NAMALWA (cell line): ENCODE data around the gene KHNYN.

Source experiments
- DNase-seq: peaks from one replicate; pipeline ENCODE4 v3.0.0-alpha.2; 2015; ENCODE audit warnings: low spot score

KHNYN gene

DNA sequence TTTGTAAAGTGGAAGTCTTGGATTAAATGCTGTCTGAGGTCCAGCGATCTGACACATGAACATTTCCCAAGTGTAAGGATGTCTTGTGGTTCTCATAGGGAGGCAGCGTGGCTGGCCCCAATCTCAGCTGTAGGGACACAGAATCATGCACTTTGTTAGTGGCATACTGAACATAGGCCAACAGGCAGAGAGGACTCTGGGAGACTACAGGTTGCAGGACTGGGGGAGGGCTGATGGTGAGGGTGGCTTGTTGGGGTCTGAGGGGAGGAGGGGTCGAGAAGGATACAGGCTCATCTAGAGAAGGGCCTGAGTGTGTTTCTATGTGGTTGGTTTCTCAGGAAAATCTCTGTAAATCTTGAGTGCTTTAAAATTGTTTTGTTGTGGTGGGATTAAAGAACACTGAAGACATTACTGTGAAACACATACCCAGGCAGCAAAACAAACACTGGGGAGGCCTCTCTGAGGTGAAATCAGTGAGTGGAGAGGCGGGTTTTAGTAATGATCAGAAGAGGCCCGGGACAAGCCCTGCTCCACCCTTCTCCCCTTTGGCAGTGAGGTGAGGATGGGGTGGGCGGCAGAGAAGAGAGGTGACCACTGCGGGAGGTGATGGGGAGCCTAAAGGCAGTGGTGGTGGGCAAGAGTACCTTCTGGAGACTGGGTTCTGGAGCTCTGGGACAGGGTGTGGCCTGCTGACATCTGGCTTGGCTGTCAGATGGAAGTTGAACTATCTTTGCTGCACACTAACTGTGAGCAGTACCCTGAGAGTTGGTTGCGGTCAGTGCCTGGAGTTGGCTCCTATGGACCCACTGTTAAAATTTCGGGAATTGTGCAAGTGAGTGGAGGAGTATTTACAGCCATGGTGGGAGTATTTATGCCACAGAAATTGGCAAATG lies 27.7 kb upstream of the KHNYN start:
- DNase-seq = no peak

DNA sequence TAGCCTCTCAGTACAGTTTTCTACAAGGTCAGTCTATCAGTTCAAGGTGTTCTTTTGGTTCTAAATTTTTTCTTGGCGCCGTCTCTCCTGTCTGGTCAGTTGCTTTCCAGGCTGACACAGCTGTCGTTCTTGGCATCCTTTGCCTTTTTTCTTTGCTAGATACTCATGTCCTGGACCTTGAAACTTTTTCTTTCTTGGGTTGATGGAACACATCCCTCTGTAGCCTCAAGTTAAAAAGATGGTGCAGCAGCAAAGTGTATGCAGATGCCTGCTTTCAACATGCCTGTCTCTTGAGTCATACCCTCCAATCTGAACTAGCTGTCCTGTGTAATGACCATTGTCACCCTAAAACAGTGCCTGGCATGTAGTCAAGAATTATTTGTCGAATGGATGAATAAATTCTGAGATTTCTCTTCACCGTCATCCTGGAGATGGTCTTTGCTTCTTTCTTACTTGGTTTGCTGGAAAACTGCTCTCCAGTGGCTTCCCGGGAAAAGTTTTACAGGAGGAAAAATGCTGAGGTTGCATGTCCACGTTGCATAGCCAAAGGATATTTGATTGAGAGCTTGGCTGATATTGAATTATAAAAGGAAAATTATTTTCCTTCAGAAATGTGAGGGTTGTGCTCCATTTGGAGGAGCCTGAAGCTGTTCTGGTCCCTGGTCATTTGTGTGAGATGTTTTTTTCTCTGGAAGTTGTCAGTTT lies 26.3 kb upstream of the KHNYN start:
- no peak for DNase-seq

DNA sequence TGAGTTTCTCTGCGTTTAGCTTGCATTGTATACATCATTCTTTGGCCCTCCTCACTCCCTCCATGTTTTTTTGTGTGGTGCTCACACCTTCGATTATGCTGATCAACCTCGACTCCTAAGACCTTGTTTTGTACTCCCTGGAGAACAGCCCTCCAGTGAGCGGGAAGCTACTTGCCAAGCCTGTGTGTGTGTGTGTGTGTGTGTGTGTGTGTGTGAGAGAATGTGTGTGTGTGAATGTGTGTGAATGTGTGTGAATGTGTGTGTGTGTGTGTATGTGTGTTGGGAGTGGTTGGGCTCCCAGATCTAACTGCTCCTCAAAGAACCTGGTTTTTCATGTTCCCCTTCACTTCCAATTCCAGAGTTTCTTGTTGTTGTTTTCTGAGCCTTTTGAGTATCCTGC lies 24.9 kb upstream of the KHNYN start:
- DNase-seq = no peak

DNA sequence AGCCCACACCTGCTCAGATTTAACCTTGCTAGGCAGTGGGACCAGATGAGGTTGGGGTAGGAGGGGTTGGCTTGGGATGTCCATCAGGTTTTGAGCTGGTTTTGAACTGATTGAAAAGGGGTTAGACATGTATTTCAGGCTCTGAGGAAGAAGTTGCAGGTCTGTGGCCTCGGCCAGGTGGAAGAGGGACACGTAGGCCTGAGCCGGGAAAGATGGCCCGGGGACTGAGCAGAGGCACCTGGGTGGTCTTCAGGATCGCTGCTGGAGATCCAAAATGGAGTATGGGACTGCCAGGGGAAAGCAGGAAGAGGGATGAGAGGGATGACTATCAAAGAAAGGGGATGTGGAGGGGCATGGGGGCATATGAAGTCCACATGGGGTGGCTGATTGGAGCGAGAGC lies 23.3 kb upstream of the KHNYN start:
- no peak for DNase-seq

DNA sequence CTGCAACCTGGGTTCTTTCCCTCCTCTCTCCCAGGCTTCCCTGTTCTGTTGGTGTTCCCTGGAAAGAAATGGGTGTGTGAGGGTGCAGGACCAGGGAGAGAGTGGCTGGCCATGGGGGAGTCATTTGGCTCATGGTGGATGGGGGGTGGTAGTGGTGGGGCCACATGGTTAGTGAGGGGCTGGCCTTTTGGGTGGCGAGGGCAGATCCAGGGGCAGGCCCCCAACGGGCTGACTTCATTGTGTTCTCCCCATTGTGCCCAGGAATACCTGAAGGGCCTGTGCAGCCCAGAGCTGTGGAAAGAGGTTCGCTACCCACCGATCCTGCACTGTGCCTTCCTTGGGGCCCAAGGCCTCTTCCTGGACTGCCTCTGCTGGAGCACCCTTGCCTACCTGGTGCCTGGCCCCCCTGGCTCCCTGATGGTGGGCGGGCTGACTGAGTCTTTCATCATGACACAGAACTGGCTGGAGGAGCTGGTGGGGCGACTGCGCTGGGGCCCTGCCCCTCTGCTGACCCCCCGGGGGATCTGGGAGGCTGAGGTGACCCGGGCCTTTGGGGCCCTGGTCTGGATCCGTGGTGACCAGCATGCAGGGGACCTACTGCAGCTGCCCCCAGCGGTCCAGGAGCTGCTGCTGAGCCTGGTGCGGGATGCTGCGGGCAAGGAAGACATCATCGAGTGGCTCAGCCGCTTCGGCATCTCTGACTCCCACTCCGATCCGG lies 22.0 kb upstream of the KHNYN start:
- DNase-seq = no peak

DNA sequence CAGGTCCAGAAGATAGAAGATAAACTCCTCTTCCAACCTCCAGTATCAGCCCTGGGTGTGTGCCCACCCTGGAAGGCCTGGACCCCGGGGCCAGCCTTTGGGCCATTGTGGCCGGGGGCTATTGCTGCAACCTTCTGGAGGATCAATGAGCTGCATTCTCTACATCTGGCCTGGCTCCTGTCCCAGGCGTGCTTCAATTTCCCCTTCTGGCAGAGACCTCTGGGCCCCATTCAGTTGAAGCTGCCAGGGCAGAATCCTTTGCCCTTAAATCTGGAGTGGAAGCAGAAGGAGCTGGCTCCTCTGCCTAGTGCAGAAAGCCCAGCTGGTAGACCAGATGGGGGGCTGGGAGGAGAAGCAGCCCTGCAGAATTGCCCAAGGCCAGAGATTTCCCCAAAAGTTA lies 21.0 kb upstream of the KHNYN start:
- no peak for DNase-seq

DNA sequence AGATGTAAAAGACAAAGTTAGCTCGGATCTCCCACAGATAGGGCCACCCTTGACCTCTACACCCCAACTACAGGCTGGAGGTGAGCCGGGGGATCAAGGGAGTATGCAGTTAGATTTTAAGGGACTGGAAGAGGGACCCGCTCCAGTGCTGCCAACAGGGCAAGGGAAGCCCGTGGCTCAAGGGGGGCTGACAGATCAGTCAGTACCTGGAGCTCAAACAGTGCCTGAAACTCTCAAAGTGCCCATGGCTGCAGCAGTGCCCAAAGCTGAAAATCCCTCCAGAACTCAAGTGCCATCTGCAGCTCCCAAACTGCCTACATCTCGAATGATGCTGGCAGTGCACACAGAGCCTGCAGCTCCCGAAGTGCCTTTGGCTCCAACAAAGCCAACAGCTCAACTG lies 20.6 kb upstream of the KHNYN start:
- DNase-seq = no peak

DNA sequence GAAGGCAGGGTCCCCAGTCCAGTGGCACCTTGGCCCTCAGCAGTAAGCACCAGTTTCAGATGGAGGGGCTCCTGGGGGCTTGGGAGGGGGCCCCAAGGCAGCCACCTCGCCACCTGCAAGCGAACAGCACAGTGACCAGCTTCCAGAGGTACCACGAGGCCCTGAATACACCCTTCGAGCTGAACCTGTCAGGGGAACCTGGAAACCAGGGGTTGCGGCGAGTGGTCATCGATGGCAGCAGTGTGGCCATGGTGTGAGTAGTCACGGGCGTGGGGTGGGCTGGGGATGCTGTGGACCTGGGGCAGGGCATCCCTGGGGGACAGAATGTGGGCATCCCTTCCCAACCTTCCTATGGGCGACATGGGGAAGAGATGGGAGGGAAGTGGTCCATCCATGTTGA lies 19.8 kb upstream of the KHNYN start:
- DNase-seq = no peak

DNA sequence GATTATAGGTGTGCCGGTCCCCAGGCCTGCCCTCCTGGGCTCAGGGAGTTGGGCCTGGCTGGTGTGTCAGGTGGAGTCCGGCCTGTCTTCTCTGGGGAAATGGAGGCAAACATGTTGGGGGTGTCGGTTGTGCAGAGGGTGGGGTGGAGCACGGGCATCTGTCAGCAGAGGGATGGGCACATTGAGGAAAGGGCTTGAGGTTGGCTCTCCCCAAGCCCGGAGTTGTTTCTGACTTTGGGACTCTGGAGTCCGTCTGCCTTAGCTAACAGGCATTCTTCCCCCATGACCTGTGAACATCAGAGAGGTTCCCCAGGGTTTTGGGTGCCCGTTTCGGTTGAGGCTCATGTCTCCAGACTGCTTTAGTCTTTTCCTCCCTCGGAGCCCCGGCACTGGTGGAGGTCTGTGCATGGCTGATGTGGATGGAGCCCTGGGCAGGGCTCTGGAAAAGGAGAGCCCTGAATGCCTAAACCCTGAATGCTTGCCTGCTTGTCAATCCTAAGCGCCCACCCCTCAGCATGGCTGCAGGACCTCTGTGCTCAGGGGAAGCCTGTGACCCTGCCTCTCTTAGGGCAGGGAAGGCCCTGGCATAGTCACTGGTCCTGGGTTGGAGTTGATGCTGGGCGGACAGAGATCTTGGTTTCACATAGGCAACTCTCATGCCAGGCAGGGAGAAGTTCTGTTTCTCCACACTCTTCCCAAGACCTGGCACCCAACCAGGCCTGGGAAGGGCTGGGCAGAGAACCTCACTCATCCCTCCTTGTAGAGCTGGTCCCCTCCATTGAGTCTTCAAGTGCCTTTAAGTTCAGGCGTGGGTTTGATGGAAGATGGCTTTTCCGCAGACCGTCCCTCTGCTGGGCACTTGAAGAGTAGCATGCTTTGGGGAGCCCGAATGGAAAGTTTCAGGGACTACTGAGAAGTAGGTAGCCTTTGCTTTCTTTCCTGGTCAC lies 18.0 kb upstream of the KHNYN start:
- peak; percentile 72 for DNase-seq

DNA sequence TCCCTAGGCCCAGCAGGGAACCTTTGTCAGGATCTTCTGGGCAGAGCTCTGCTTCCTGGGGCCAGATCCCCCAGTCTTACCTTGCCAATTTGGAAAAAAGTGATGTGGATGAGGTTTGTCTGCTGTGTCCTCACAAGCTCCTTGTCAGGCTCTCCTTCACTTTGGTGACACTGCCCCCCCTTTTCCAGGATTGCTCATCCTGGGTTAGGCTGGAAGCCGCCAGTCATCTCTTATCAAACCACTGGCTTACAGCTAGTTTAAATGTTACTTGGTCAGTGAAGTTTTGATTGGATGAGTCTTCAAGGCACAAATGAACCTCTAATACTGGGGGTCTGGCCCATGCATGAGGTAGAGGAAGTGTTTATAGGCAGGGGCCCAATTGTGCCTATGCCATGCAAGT lies 15.7 kb upstream of the KHNYN start:
- DNase-seq = no peak

DNA sequence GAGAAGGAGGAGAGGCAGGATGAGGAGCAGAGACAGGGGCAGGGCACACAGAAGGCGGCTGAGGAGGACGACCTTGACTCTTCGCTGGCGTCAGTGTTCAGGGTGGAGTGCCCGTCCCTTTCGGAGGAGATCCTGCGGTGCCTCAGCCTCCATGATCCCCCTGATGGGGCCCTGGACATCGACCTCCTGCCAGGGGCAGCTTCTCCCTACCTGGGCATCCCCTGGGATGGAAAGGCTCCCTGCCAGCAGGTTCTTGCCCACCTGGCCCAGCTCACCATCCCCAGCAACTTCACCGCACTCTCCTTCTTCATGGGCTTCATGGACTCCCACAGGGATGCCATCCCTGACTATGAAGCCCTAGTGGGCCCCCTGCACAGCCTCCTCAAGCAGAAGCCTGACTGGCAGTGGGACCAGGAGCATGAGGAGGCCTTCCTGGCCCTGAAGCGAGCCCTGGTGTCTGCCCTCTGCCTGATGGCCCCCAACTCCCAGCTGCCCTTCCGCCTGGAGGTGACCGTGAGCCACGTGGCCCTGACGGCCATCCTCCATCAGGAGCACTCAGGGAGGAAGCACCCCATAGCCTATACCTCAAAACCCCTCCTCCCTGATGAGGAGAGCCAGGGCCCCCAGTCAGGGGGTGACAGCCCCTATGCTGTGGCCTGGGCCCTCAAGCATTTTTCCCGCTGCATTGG lies 14.9 kb upstream of the KHNYN start:
- no peak for DNase-seq

DNA sequence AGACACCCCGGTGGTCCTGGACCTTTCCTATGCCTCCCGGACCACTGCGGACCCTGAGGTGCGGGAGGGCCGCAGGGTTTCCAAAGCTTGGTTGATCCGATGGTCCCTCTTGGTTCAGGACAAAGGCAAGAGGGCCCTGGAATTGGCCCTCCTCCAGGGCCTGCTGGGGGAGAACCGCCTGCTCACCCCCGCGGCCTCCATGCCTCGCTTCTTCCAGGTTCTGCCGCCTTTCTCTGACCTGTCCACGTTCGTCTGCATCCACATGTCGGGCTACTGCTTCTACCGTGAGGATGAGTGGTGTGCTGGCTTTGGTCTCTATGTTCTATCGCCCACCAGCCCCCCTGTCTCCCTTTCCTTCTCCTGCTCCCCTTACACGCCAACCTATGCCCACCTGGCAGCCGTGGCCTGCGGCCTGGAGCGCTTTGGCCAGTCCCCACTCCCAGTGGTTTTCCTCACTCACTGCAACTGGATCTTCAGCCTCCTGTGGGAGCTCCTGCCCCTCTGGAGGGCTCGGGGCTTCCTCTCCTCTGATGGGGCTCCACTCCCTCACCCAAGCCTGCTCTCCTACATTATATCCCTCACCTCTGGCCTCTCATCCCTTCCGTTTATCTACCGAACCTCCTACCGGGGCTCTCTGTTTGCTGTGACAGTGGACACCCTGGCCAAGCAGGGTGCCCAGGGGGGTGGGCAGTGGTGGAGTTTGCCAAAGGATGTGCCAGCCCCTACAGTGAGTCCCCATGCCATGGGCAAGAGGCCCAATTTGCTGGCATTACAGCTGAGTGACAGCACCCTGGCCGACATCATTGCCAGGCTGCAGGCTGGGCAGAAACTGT lies 14.1 kb upstream of the KHNYN start:
- no peak for DNase-seq

DNA sequence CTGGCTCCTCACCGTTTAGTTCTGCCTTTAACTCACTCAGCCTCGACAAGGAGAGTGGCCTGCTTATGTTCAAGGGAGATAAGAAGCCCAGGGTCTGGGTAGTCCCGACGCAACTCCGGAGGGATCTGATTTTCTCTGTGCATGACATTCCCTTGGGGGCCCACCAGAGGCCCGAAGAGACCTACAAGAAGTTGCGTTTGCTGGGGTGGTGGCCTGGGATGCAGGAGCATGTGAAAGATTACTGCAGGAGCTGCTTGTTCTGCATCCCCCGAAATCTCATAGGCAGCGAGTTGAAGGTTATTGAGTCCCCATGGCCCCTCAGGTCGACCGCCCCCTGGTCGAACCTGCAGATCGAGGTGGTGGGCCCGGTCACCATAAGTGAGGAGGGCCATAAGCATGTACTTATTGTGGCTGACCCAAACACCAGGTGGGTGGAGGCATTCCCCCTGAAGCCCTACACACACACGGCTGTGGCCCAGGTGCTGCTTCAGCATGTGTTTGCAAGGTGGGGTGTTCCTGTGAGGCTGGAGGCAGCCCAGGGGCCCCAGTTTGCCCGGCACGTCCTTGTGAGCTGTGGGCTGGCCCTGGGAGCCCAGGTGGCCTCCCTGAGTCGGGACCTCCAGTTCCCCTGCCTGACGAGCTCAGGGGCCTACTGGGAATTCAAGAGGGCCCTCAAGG lies 13.4 kb upstream of the KHNYN start:
- DNase-seq = no peak

DNA sequence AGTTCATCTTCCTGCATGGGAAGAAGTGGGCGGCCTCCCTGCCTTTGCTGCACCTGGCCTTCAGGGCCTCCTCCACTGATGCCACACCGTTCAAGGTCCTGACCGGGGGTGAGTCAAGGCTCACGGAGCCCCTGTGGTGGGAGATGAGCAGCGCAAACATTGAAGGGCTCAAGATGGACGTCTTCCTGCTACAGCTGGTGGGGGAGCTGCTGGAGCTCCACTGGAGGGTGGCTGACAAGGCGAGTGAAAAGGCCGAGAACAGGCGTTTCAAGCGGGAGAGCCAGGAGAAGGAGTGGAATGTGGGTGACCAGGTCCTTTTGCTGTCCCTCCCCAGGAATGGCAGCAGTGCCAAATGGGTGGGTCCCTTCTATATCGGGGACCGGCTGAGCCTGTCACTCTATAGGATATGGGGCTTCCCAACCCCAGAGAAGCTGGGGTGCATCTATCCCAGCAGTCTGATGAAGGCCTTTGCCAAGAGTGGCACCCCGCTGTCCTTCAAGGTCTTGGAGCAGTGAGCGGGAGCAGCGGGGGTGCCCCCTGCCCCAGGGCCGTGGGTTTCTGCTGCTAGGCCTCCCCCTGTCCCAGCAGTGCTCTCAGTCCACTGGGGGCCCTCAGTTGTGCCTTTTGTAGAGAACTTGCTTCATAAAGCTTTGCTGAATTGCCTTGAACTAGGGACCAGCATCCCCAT lies 12.7 kb upstream of the KHNYN start:
- no peak for DNase-seq

DNA sequence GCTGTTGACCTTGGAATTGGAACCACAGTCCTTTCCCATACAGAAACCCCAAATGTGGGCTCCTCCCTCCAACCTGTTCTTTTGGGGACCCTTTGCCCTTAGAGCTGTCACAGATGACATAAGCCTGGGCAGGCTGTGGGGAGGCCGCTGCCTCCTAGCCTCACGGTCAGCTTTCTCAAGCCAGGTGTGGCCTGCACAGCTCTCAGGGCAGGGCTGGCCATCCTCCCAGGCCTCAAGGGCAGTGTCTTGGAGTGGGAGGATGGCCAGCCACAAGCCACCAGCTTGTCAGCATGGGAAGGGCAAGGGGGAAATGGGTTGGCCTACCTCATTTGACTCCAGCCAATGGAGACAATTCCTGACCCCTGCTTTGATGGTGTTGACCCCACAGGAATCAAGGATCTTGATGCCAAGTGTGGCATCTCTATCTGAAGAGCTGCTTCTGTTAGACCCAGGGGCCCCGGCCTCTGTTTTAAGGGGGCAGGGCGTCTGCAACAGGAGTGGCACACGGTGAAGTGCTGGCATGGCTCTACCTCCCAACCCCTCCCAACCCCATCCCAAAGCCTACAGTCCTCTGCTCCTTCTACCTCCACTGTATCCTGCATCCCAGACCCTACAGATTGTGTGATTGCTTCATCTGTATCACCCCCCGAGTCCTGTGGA lies 11.8 kb upstream of the KHNYN start:
- DNase-seq = no peak

DNA sequence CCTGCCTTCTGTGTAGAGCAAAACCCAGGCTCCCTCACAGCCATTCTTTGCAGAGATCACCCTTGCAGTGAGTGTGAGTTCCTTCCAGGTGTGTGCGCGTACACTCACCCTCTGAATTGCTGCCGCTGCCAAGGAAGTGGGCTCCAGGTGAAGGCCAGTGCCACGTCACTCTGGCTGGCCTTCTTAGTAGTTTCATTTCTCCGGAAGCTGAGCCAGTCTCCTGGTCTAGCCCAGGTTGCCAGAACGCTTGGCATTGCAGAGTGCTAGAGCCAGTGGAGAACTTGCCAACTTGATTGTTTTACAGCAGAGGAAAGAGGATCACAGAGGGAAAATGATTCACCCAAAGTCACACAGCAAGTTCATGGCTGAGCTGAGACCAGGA lies 11.3 kb upstream of the KHNYN start:
- DNase-seq = no peak

DNA sequence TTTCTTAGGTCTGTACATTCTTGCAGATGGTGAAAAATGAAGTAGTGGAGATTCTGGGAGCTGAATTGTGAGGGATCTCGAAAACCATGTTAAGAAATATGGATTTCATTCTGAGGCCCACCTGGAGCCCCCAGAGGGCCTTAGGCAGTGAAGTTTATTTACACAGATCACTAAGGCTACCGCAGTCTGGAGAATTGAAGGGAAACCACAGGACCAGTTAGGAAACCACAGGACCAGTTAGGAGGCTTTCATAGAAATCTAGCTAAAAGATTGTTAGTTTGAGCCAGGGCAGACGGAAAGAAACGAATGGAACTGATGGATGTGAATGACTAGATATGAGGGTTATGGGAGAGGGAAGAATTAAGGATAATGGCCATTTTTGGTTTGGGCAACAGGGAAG lies 7.5 kb upstream of the KHNYN start:
- DNase-seq = no peak
